K562 (cell line): Measurements from ENCODE around the gene ZBTB8A. TPM values are rescaled to one million over a fixed set of nuclear protein-coding genes. Genes with fewer than 3 reads are reported as not detected.
A peak's percentile ranks its signal among the peaks of the same experiment; 100 is the strongest.

Experiments used
- CTCFL ChIP-seq: IDR thresholded peaks from 2 replicates; pipeline ENCODE4 v1.6.1; 2011; ENCODE audit warnings: borderline replicate concordance, low read depth, mild to moderate bottlenecking, moderate library complexity, low read length; ENCODE audit not compliant: insufficient read depth, poor library complexity, severe bottlenecking
- EZH2 ChIP-seq: IDR thresholded peaks from 2 replicates; pipeline ENCODE4 v1.6.1; 2012; ENCODE audit warnings: low read depth, mild to moderate bottlenecking, inconsistent platforms, low read length, borderline replicate concordance
- FOXK1 ChIP-seq: sonication (generic); formaldehyde crosslinking; IDR thresholded peaks from 2 replicates; pipeline ENCODE4 v1.8.0; 2022; ENCODE audit warnings: missing genetic modification reagents, mild to moderate bottlenecking, borderline replicate concordance
- GABPB1 ChIP-seq: sonication (generic); formaldehyde crosslinking; IDR thresholded peaks from 2 replicates; pipeline ENCODE4 v1.8.0; 2022; ENCODE audit warnings: mild to moderate bottlenecking, missing genetic modification reagents
- KDM4B ChIP-seq, 2 experiments: fragments of 450-650 bp in 1 of 2; sonication (generic) in 1 of 2; IDR thresholded peaks; 2 replicates each; pipeline ENCODE4 v1.6.1; 2016 to 2017; ENCODE audit warnings: borderline replicate concordance in 2 of 2, antibody characterized with exemption in 1 of 2, low read depth in 1 of 2, mild to moderate bottlenecking in 1 of 2
- POLR2G ChIP-seq: fragments of 200-400 bp; formaldehyde crosslinking; IDR thresholded peaks from 2 replicates; pipeline ENCODE4 v1.6.1; 2017; ENCODE audit warnings: low read depth, mild to moderate bottlenecking, antibody characterized with exemption, low read length, moderate library complexity
- RBM15 ChIP-seq: fragments of 200-400 bp; formaldehyde crosslinking; IDR thresholded peaks from 2 replicates; pipeline ENCODE4 v1.6.1; 2018; ENCODE audit warnings: mild to moderate bottlenecking, low read length, moderate library complexity; ENCODE audit not compliant: insufficient read depth
- ZBTB11 ChIP-seq, 3 experiments: fragments of 200-800 bp in 1 of 3; fragments of 250-450 bp in 1 of 3; fragments of 450-650 bp in 1 of 3; sonication (Bioruptor Pico) in 1 of 3; sonication (Bioruptor generic) in 1 of 3; formaldehyde crosslinking in 1 of 3; IDR thresholded peaks; 2 replicates each; pipeline versions ENCODE4 v1.6.1 to v1.8.0; 2016 to 2022; ENCODE audit warnings: mild to moderate bottlenecking in 2 of 3, missing genetic modification characterization in 2 of 3, missing compliant biosample characterization in 1 of 3, moderate library complexity in 1 of 3
- ZKSCAN3 ChIP-seq: fragments of 250-450 bp; sonication (Bioruptor Pico); IDR thresholded peaks from 2 replicates; pipeline ENCODE4 v1.4.0; 2020
- ZNF224 ChIP-seq: sonication (generic); formaldehyde crosslinking; IDR thresholded peaks from 2 replicates; pipeline ENCODE4 v1.8.0; 2022; ENCODE audit warnings: mild to moderate bottlenecking, missing genetic modification reagents
- polyA plus RNA-seq, 8 experiments: library from polyadenylated mRNA; depleted of rRNA in 4 of 8; stranded (reverse) in 5 of 8; unstranded in 3 of 8; fragments of >200 nt; fragmentation: Nextera tagmentation in 2 of 8; fragmentation: Illumina TruSeq in 1 of 8; extraction: Ambion mirVana in 2 of 8; extraction: Trizol in 1 of 8; gene quantifications; 2 replicates each; pipeline versions ENCODE4 v1.2.1 to v1.2.3, GENCODE V29; 2011 to 2014; ENCODE audit warnings: inconsistent platforms in 1 of 8, missing spikeins in 1 of 8
- total RNA-seq, 7 experiments: library from RNA; depleted of rRNA in 6 of 7; stranded (reverse); fragments of >200 nt in 6 of 7; fragmentation: Illumina TruSeq in 2 of 7; extraction: Trizol in 2 of 7; gene quantifications; 2 replicates each; pipeline versions ENCODE4 v1.2.1 to v1.2.3, GENCODE V29; 2011 to 2021; ENCODE audit warnings: low replicate concordance in 1 of 7

Gene ZBTB8A
- total and polyA plus RNA-seq, 9 of the 15 experiments (the other 6 are each of a cell fraction or from before 2014, with no cell fraction given): 0.01 to 0.64 (median 0.09) TPM

DNA sequence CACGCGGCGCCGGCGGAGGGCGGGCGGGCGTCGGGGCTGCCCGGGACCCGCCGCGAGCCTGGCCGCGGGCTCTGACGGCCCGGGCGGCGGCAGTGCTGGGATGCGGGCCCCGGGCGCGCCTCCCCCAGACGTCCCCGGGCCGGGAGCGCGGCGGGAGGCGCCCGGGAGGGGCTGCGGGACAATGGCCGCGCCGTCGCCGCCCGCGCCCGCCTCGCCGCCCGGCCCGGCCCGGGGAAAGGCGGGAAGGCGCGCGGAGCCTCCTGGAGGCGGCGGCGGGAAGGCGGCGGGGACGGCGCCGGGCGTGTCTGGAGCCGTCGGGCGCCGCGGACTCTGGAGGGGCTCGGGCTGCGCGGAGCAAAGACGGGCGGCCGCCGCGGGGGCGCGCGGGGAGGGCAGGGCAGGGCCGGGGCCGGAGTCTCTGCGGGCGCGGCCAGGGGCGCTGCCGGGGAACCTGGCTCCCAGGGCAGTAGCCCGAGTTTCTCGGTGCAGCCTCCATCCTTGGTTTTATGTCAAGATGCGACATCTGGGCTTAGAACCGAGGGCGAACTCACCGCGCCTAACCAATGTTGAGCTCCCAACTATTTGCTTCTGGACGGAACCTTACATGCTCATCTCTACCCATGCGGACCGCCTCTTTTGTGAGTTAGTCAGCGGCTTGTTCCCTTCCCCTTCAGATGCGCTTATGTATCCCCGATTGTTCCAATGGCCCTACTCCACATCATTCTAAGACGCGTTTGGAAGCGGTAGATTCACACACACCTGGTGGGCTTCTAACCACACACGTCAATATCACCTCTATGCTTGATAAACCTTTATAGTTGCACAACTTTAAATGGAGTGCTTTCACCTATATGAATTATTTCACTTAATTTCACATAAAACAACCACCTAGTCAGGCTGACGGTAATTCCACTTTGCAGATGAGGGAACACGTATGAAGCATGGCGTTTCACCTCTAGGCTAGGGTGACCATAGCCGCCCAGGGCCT lies 651 bp downstream of the ZBTB8A start (continued):
- TF ChIP-seq FOXK1 (CRISPR knock-in tag) (0 out of 2 replicates have a peak, but pooled peaks have one; percentile 43), GABPB1 (CRISPR knock-in tag) (no peak), RBM15 (no peak), ZBTB11 (CRISPR knock-in tag; IDR thresholded peaks at IDR 0.05) (peak in 1 of 3 experiments; percentile 54; a peak in 2 of 6 replicates), CTCFL (peak; percentile 46), KDM4B (IDR thresholded peaks at IDR 0.05; ENCODE audit: borderline replicate concordance in 2 of 2, low read depth in 1 of 2) (no peak), EZH2 (peak; percentile 97; the same call in 1 of the 2 replicates), ZKSCAN3 (no peak), ZNF224 (CRISPR knock-in tag) (no peak), POLR2G (peak; percentile 42; the same call in 1 of the 2 replicates)
